SK-N-SH treated with all-trans-retinoic acid at 6 μM for 48 hours (cell line): ENCODE results near the gene NUMB.

Experiments
- ARNTL ChIP-seq: fragments of 450-650 bp; formaldehyde crosslinking; IDR thresholded peaks from 2 replicates; pipeline ENCODE4 v1.5.0; 2020; ENCODE audit warnings: low read depth, mild to moderate bottlenecking, moderate library complexity, borderline replicate concordance
- CSDC2 ChIP-seq: fragments of 250-450 bp; sonication (Bioruptor Pico); IDR thresholded peaks from 2 replicates; pipeline ENCODE4 v1.5.0; 2020; ENCODE audit warnings: mild to moderate bottlenecking, moderate library complexity
- OSR1 ChIP-seq: fragments of 250-450 bp; sonication (Bioruptor Pico); IDR thresholded peaks from 2 replicates; pipeline ENCODE4 v1.8.0; 2022; ENCODE audit warnings: moderate library complexity, mild to moderate bottlenecking, inconsistent platforms
- PPARA ChIP-seq: fragments of 250-450 bp; sonication (Bioruptor Pico); IDR thresholded peaks from 2 replicates; pipeline ENCODE4 v1.5.0; 2020; ENCODE audit warnings: mild to moderate bottlenecking, borderline replicate concordance
- SNAI2 ChIP-seq: fragments of 250-450 bp; sonication (Bioruptor Pico); IDR thresholded peaks from 2 replicates; pipeline ENCODE4 v1.5.0; 2020; ENCODE audit warnings: mild to moderate bottlenecking, moderate library complexity
- TOX ChIP-seq: fragments of 250-450 bp; sonication (Bioruptor Pico); IDR thresholded peaks from 2 replicates; pipeline ENCODE4 v1.8.0; 2021; ENCODE audit warnings: mild to moderate bottlenecking, moderate library complexity, borderline replicate concordance
- ZC3H10 ChIP-seq: fragments of 250-450 bp; sonication (Bioruptor Pico); IDR thresholded peaks from 2 replicates; pipeline ENCODE4 v1.5.1; 2021; ENCODE audit warnings: mild to moderate bottlenecking, moderate library complexity
- ZFP3 ChIP-seq: fragments of 250-450 bp; sonication (Bioruptor Pico); IDR thresholded peaks from 2 replicates; pipeline ENCODE4 v1.5.0; 2020; ENCODE audit warnings: mild to moderate bottlenecking, moderate library complexity
- ZFP30 ChIP-seq: fragments of 450-650 bp; formaldehyde crosslinking; IDR thresholded peaks from 2 replicates; pipeline ENCODE4 v1.5.0; 2022; ENCODE audit warnings: mild to moderate bottlenecking, moderate library complexity
- ZNF565 ChIP-seq: fragments of 450-650 bp; formaldehyde crosslinking; conservative IDR thresholded peaks from 2 replicates; pipeline ENCODE4 v1.5.0; 2020; ENCODE audit warnings: low read depth, mild to moderate bottlenecking, moderate library complexity
- TF ChIP-seq, protein P1 (sequence below): fragments of 250-450 bp; sonication (Bioruptor Pico); IDR thresholded peaks from 2 replicates; pipeline ENCODE4 v1.8.0; 2020; ENCODE audit warnings: mild to moderate bottlenecking, moderate library complexity, borderline replicate concordance
- TF ChIP-seq, protein P2 (sequence below): fragments of 250-450 bp; sonication (Bioruptor Pico); IDR thresholded peaks from 2 replicates; pipeline ENCODE4 v1.5.1; 2020; ENCODE audit warnings: low read depth, mild to moderate bottlenecking, moderate library complexity

DNA sequence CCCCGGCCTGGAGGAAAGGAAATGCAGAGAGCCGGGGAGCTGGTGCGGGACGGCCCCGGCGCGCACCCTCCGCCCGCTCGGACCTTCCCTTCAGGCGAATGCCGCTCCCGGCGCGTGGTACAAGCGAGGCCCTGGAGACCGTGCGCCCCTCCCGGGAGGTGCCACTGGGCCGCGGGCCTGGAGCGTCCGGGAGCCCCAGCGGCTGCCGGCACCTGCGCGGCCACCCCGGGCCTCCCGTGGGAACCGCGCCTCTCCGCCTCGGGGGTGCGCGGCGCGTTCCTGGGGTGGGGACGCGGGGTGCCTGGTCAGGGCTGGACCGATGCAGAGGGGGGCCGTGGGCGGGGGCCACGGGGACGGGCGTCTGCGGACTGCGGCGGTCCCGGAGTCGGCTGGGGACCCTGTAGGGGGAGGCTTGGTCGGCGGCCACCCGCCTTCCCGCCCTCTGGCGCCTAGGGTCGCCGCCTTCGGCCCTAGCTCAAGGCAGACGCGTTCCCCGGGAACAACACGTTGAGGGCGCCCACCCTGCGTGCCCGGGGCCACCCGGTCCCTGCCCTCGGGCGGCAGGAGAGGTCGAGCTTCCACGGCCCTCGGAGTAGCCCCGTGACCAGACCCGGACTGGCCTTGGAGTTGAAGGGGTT lies 220.4 kb downstream of the NUMB start:
- TF ChIP-seq ZNF565 (CRISPR knock-in tag) (no peak), OSR1 (no peak), SNAI2 (CRISPR knock-in tag) (no peak), ZFP3 (CRISPR knock-in tag) (no peak), TOX (CRISPR knock-in tag) (no peak), ARNTL (CRISPR knock-in tag) (no peak), CSDC2 (no peak), ZC3H10 (CRISPR knock-in tag) (no peak), PPARA (CRISPR knock-in tag) (no peak), ZFP30 (CRISPR knock-in tag) (no peak)
- TF ChIP-seq, protein P1, sequence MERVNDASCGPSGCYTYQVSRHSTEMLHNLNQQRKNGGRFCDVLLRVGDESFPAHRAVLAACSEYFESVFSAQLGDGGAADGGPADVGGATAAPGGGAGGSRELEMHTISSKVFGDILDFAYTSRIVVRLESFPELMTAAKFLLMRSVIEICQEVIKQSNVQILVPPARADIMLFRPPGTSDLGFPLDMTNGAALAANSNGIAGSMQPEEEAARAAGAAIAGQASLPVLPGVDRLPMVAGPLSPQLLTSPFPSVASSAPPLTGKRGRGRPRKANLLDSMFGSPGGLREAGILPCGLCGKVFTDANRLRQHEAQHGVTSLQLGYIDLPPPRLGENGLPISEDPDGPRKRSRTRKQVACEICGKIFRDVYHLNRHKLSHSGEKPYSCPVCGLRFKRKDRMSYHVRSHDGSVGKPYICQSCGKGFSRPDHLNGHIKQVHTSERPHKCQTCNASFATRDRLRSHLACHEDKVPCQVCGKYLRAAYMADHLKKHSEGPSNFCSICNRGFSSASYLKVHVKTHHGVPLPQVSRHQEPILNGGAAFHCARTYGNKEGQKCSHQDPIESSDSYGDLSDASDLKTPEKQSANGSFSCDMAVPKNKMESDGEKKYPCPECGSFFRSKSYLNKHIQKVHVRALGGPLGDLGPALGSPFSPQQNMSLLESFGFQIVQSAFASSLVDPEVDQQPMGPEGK (CRISPR knock-in tag), result no peak
- TF ChIP-seq, protein P2, sequence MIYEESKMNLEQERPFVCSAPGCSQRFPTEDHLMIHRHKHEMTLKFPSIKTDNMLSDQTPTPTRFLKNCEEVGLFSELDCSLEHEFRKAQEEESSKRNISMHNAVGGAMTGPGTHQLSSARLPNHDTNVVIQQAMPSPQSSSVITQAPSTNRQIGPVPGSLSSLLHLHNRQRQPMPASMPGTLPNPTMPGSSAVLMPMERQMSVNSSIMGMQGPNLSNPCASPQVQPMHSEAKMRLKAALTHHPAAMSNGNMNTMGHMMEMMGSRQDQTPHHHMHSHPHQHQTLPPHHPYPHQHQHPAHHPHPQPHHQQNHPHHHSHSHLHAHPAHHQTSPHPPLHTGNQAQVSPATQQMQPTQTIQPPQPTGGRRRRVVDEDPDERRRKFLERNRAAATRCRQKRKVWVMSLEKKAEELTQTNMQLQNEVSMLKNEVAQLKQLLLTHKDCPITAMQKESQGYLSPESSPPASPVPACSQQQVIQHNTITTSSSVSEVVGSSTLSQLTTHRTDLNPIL, result no peak
